Stimulated activated CD8-positive, alpha-beta memory T cell treated with anti-CD3 and anti-CD28 coated beads, Interleukin-7, amount 100 ng/mL, for 48 hours (primary cell): Measurements from ENCODE around the gene PPP1R3D.
A peak's percentile ranks its signal among the peaks of the same experiment; 100 is the strongest.

ENCODE experiments used
- DNase-seq, 2 donors: peaks; one replicate each; pipeline ENCODE4 v3.0.0-alpha.2; 2020; ENCODE audit warnings: low read depth in 1 of 2; ENCODE audit errors: extremely low read depth in 1 of 2

PPP1R3D gene

DNA sequence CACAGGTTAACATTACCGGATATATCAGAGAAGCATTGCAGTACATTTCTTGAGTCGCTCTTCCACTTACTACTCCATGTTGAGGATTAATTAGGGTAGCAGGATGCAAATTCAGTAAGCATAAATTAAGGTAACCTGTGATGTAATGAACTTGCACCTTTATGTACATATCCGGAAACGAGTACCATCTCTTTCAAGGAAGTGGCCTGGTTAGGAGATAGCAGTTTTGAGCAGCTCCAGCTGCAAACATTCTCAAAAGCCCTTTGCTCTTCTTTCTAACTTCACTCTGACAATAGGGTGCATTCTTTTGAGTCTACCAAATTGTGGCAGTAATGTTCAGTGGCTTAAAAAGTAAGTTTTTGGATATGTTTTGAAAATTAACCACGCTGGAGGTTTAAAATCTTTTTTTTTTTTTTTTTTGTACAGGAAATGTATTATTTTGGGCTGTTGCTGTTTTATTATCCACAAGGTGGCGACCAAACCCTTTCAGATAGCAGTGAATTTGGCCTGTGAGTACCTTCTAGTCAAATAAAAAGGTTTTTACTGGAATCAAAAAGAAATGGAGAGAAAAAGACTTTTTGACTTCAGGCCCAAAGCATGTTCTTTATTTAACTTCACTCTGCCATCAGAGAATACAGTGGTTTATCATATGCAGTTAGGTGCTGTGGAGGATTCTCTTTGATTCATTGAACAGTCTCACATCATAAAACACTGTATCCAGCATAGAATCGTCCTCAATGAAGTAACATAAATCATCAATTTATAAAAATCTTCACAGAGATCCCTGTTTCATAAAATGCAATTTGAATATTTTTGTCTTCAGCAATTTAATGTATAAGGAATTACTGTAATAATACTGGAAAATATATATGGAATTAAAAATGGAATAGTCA, 9.0 kb upstream of the PPP1R3D start:
- DNase-seq = no peak

DNA sequence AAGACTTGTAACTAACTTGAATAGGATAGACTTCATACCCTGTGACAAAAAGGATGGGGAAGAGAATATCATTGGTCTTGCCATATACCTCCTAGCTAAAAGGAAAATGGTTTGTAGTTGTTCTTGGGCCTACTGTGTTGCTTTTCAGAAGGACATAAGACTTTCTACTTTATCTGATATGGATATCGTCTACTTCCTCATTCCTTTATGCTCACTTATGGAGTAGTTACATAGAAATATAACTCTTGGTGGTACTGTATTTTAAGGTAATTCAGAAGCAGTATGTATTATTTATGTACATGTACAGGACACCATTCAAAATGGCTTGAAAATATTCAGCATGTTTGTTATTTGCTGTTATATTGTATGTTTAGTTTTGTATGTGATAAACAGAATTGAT, 8.1 kb upstream of the PPP1R3D start:
- DNase-seq = no peak

DNA sequence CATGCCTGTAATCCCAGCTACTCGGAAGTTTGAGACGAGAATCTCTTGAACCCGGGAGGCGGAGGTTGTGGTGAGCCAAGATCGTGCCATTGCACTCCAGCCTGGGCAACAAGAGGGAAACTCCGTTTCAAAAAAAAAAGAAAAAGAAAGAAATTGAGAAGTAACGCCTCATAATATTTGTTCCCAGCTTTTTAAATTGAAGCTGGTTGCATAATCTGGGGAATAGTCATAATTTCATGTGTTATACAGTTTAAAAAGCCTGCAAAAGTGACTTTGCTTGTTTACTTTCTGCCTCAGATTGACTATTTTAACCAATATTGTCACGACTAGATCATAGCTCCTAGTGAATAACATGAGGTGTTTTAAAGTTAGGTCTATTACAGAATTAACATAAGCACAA, 7.3 kb upstream of the PPP1R3D start:
- DNase-seq = no peak

DNA sequence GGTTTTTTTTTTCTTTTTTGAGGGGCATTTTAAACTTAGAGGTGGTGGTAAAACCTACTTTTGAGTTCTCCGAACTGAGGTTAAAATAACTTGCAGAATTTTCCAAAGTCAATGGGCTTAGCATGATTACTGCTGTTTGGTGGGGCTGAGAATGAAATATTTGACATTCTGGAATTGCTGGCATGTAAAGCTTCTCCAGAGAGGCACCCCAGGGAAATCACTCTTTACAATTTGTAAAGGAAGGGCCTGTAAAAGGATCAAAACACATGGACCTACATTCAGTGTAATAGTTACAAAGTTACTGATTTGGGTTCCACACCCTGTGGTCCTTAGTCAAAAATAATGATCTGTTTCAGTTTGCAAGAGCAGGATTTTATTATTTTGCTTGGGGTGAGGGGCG, 5.6 kb upstream of the PPP1R3D start:
- DNase-seq = no peak

DNA sequence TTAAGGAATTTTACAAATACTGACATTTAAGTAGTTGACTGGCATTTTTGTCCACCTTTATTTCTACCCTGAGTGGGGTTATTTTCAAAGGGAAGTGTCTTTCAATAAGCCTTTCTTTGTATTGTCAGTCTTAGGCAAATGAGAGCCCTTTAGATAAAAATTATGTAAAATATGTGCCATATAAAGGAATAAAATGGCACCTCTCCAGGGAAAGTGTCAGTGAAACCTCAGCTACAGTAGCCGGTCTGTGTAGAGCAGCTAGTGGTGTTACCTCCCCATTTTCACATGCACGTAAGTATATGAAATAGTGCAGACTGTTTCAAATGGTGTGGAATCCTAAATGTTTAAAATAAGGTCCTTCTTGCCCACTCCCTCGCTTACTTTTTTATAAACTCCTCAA, 5.1 kb upstream of the PPP1R3D start:
- DNase-seq = no peak

DNA sequence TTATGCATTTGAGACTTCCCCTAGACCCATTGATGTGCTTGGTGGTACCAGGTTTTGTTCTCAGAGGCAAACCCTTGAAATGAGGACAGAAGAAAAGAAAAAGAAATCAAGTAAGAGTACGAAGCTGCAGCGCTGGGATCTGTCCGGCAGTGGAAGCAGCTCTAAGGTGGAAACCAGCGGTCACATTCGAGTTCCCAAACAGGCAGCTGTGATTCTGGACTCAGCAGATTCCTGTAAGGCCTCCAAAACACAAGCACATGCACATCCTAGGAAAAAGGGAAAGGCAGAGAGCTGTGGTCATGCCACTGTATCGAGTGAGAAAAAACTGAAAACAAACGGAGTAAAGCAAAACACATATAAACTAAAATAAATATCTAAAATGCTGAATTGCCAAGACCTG, 4.6 kb upstream of the PPP1R3D start:
- no peak for DNase-seq

DNA sequence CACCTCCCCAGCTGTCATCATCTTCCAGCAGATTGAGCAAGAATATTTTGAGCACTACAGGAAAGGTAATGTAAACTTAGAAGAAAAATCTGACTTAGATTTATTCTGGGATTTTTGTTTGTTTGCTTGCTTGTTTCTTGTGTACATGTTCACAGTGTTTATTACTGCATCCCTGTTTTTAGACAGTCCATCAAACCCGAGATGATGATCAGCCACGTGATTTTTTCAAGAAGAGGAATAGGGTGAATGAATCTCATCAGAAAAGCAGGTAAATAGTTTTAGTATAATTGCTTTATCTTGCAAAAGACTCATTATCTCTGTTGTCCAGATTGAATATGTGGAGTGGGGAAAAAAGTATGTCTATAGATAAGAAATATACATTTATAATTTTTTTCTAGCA, 2.1 kb upstream of the PPP1R3D start:
- no peak for DNase-seq

DNA sequence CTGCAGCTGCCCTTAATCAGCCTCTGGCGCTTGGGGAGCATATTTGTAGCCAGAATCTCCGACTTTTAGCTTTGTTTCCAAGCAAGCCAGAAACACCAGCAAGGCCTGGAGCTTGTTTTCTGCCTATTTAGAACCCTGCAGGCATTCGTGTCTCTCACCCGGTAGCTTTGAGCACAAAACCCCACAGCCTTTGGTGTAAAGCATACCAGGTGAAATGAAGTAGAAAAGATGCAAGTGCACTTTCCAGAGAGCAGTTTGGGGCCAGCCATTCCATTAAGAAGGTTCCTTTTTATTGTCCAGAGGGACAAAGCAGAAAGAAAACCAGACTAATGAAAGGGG, 820 bp upstream of the PPP1R3D start:
- no peak for DNase-seq

DNA sequence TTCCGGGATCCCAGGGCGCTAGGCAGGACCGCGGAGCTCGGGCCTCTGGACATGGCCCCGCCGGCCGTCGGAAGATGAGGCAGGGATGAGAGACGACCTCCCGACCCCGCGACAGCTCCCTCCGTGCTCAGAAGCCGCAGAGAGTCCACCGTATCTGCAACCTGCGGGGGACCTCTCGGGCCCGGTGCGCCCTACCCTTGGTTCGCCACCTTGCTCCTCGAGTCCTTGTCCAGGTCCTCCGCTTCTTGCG, 301 bp downstream of the PPP1R3D start:
- DNase-seq = no peak

DNA sequence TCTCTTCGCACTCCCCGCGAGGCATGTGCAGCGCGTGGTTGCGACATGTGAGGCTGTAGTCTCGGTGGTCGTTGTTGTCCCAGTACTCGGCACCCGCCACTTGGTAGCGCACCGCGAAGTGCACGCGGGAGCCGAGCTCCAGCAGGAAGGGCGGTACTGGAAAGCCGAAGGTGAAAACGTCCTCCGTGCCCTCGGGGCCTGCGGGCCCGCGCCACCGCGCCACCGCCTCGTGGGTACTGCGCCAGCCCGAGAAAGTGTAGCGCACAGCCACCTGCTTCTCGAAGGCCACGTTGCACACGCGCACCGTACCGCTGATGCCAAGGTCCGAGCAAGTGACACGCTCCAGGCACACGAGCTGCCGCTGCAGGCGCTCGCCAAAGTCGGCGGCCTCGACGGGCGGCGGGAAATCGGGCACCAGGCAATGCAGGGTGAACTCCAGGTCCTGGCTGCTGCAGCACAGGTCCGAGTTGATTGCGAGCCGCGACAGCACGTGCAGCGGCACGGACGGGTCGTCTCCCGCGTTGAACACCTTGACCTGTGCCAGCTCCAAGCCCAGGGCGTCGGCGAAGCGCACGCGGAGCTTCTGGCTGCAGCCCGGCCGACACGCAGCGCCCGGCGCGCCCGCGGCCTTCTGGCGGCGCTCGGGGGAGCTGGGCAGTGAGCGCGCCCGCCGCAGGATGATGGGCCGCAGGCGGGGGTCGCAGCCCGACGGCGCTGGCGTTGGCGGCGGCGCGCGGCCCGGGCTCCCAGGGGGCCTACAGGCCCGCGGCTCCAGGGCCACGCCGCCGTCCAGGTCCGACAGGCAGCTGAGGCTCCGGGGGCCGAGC, 840 bp downstream of the PPP1R3D start:
- DNase-seq = no peak

DNA sequence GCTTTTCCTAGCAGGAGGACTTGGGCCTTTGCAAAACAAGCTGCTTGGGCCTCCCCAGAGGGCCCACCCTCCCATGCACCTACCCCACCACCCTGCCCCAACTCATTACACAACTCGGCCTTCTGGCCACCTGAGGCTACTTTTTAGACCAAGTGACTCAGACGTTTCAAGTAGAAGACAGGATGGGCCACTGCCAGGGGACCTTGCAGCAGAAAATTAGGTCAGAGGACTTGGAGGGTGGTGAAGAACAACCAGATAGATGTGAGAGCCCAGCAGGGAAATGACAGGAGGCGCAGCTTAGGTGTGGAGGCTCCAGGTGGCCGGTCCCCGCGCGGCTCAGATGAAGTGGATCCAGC, 1.4 kb downstream of the PPP1R3D start:
- no peak for DNase-seq

DNA sequence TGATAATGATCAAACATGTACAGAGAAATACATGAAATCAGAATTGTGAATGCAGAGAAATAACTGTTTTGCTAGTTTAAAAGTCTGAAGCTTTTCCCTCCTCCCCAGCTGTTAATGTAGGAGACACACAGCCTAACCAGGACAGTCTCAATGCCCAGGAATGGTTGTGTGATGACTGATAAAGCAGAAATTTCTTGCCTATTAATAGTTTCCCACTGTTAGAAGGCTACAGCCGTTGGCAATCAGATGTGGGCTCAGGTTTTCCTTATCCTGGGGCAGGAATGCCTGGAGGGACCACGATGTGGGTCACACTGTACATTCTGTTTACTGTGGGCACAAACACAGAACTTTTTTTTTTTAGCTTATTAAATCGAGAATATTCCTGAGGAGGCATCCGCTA, 1.9 kb downstream of the PPP1R3D start:
- no peak for DNase-seq

DNA sequence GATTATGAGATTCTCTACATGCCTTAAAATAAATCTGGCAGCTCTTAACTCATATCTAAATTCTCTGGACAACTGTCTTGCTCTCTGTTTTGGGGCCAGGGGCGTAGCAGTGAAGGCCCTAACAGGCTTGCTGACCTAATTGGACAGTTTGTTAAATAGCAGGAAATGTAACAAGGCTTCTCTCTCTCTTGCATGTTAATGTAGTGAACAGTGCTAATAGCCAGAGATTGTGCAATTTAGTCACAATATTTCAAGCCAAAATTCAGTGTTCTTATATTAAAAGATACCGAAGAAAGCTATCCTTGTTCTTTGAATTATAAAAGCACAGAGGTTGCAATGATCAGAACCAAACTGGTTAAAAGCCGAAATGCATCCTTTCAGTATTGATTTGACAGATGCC, 3.0 kb downstream of the PPP1R3D start:
- no peak for DNase-seq

DNA sequence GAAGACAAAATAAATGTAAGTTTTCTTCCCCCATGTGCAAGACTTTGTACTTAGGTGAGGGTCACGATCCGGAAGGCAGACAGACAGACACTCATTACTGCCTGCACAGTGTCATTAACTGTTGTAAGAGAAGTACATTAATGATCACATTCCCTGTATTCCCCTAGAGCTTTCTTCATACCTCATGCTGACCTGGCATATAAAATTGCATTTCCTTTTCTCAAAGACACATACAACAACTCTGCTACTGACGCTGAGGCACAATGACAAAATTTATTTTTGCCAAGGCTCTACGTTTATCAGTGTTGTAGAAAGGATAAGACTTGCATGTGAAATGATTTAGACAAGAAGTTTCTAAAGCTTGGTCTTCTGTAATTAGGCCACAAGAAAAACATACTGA, 3.7 kb downstream of the PPP1R3D start:
- no peak for DNase-seq

DNA sequence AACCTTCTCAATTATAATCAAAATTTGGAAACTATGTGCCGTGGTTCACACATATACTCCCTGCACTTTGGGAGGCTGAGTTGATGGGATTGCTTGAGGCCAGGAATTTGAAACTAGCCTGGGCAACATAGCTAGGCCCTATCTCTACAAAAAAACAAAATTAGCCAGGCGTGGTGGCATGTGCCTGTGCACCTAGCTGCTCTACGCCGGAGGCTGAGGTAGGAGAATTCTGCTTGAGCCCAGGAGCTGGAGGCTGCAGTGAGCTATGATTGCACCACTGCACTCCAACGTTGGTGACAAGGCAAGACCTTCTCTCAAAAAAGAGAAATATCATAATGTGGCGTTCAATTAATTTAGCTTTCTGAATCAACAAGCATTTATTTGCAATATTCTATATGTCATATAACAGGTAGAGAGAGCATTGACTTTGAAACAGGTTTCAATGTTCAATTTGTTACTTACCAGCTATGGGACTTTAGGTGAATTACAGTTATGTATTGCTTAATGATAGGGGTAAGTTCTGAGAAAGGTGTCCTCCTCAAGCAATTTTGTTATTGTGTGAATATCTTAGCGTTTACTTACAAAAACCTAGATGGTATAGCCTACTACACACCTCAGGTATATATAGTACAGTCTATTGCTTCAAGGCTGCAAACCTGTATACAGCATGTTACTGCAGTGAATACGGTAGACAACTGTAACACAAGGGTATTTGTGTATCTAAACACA, 4.5 kb downstream of the PPP1R3D start:
- no peak for DNase-seq

DNA sequence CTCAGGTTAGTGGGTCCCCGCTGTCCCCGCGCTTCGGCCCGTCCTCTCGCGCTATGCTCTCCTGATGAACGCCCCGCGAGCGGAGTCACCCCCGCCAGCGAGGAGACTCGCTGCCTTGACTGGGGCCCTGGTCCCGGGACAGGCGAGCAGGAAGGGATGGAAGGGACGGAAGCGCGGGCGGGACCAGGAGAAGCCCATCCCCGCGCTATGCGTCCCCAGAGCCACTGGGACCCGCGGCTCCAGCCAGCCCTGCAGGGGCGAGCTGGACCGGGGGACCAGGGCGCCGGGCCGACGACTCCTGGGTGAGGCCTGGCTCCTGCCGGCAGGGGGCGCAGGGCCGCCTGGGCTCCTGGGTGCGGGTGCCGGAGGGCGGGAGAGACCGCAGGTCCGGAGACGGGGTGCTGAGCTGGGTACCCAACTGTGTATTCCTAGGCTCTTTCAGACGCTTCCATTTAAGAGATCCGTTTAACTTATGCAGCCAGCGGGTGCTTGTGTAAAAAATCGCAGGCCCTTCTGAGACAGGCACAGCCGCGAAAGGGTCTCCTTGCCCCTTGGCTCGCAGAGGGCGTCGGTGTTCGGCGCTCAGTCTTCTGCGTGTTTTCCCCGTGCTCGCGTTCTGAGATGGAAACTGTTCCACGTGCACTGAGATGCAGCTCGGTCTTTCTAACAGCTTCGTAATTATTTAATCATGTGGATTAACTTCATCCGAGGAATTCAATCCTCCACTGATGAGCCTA, 6.1 kb downstream of the PPP1R3D start:
- DNase-seq = peak; percentile 55

DNA sequence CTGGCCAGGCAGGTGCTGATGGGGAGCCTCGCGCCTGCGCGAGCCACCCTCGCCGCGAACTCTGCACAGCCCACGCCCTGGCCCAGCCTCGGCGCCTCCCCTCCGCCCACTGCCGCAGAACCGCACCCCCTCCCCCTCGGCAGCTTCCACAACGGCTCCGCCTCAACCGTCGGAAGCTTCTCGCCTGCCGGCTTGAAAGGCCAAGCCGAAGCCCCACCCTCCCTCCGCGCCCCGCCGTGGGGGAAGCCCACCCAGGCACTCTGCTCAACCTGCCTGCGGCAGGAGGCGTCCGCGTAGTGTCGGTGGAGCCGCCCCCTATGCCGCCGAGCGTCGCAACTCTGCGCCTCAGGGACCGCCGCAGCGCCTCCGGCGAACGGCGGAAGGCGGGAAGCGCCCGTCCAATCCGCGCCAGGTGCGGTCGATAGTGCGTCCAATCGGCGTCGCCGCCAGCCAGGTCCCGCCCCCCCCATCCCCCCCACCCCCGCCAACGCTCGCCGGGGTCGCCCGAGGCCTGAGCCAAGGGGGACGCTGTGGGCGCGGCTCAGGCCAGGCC, 6.7 kb downstream of the PPP1R3D start, which contains the start of gene SYCP2:
Gene SYCP2, minus strand, starts transcription at position 342 of the 553 bp plus-strand sequence. CDS start 11,224 bp downstream, outside the sequence.
- peak; percentile 20 to 35 for DNase-seq

DNA sequence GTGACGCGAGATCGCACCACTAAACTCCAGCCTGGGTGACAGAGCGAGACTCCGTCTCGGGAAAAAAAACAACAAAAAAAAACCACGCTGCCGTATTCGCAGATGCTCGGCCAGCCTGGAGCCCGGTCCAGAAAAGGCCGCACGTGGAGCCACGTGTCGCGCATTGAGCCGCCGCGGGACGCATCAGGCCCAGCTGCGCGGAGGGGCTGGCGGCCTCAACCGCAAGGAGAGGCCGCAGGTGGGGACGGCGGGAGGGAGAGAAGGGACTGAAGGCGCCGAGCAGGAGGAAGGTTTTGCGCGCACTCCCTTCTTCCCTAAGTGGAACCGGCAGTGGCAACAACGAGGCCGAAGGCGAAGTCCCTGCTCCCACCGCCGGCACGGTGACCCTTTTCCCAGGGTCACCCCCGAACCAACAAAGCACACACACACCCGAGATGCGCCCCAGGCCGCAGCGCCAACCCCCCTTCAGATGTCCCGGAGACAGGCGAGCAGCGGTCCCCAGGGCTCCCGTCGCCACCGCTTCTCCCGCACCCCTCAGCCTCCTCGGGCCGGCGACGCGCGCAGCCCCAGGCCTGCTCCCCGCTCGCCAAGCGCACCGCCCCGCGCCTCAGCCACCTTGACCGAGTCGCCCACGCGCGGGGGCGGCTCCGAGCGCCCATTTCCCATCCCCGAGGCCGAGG, 7.3 kb downstream of the PPP1R3D start:
- no peak for DNase-seq

DNA sequence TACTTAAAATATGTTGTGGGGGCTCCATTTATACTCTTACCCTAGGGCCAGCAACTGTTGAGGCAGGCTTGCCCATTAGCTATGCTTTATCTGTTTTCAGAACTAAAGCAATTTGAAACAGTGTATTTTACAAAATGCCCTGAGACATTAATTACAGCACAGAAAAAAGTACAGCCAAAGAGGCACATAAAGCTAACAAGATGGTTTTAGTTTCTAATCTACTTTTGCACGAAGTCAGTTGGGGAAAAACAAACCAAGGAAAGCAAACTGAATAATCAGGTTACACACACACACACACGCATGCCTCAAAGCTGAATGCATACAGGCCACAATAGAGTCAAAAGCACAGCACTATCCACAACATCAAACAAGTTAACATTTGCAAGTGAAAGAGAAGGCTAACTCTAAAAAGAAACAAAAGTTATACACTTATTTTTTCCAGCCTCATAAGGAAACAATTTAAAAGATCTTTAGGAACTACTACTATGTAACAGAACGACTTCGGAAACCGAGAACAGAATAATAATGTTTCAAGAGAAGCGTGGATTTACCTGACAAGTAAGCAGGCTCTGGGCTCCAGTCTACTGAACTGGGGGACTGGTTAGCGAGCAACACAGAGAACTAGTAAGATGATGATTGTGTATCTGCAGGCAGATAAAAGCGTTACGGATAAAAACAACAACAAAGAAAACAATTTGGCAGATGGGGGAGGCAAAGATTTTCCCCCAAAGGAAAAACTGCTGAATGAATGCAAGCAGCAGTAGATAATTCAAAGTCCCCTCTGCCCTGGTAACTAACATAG, 8.4 kb downstream of the PPP1R3D start:
- no peak for DNase-seq
